ENCODE results near the gene TGFBR3L. TPM values are rescaled to one million over a fixed set of nuclear protein-coding genes. Genes with fewer than 3 reads are reported as not detected.

The TGFBR3L gene
- total RNA-seq, 1 donor from 2014 or later: not detected

DNA sequence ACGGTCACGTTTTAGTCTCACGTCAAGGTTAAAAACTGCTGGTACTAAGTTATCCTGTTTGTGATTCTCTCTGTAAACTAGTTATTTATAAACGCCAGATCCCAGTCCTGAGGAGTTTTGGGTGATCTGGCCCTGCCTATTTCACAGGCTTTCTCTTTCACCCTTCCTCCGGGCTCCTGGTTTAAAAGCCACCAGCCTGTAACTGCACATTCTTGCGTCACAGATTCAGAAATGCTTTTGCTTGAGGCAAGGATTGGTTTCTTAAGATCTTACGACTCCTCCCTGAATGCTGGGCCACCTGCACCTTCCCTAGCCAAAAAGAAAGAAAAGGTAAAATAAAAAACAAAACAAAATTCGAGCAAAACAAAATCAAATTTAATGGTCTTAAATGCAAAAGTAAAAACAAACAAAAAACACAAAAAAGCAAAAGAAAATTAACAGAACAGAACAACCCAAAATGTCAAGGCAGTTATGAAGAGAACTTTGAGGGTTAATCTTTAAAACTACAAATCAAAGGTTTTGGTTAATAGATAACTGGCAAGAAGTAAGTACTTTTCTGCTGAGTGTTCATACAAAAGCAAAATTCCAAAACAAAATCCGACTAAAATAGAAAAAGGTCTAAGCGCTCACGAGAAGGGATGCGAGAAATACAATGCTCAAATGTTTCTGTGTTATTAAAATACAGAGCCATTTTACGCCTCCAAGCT is 47.4 kb downstream of the TGFBR3L start:
- intact Hi-C loops (cut with micrococcal nuclease): no loop called here
- POLR2A ChIA-PET: no interaction called here
- CTCF ChIA-PET: no interaction called here
- DNase-seq (no peak), ATAC-seq (ENCODE audit: low read depth) (no peak)
- H3K9me3 Mint-ChIP-seq: no peaks in the 10 kb centered on the region
- TF ChIP-seq, protein P1, sequence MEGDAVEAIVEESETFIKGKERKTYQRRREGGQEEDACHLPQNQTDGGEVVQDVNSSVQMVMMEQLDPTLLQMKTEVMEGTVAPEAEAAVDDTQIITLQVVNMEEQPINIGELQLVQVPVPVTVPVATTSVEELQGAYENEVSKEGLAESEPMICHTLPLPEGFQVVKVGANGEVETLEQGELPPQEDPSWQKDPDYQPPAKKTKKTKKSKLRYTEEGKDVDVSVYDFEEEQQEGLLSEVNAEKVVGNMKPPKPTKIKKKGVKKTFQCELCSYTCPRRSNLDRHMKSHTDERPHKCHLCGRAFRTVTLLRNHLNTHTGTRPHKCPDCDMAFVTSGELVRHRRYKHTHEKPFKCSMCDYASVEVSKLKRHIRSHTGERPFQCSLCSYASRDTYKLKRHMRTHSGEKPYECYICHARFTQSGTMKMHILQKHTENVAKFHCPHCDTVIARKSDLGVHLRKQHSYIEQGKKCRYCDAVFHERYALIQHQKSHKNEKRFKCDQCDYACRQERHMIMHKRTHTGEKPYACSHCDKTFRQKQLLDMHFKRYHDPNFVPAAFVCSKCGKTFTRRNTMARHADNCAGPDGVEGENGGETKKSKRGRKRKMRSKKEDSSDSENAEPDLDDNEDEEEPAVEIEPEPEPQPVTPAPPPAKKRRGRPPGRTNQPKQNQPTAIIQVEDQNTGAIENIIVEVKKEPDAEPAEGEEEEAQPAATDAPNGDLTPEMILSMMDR (IDR thresholded peaks at IDR 0.05): no peak
- peaks cover 69% of the 10 kb centered on the region for H3K36me3 Mint-ChIP-seq (ENCODE audit: low read depth)
- H3K4me1 Mint-ChIP-seq: no peaks in the 10 kb centered on the region
- H3K4me3 Mint-ChIP-seq: no peak overlapping the region
- no peak overlapping the region for H3K27ac Mint-ChIP-seq
- H3K27me3 Mint-ChIP-seq: no peaks in the 10 kb centered on the region

DNA sequence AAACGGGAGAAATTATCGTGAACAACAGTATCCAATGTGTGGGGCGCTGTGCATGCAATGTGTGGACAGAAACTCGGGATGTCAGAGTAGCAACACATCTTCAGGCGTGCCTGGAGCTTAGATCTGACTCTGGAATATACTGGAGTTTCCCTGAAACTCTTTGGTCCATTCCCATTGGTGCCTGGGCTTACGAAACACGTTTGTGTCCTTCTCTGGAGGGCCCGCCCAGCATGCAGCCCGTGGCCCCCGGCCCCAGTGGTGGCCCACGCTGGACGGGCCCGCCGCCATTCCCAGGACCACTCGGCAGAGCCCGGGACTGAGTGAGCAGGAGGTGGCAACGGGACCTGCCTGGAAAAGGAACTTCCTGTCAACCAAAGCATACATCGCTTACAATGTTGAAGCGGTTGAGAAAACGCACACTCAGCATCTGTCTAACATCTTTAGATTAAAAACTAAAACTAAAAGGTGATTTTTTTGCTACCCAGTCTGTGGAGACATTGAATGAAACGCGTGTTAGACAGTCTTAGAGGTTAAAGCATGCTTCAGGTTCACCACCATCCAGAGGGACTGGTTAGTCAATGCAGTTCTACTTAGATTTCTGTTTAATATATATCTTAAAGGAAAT is 48.1 kb downstream of the TGFBR3L start:
- CTCF ChIA-PET: no interaction called here
- ATAC-seq (ENCODE audit: low read depth) (no peak), DNase-seq (no peak)
- Mint-ChIP-seq H3K4me1 (no peaks in the 10 kb centered on the region), H3K36me3 (ENCODE audit: low read depth) (peaks cover 76% of the 10 kb centered on the region), H3K9me3 (no peaks in the 10 kb centered on the region), H3K27me3 (no peaks in the 10 kb centered on the region), H3K27ac (no peak overlapping the region), H3K4me3 (no peak overlapping the region)
- TF ChIP-seq, protein P1 (IDR thresholded peaks at IDR 0.05): no peak
- intact Hi-C loops (cut with micrococcal nuclease): no loop called here
- POLR2A ChIA-PET: no interaction called here

DNA sequence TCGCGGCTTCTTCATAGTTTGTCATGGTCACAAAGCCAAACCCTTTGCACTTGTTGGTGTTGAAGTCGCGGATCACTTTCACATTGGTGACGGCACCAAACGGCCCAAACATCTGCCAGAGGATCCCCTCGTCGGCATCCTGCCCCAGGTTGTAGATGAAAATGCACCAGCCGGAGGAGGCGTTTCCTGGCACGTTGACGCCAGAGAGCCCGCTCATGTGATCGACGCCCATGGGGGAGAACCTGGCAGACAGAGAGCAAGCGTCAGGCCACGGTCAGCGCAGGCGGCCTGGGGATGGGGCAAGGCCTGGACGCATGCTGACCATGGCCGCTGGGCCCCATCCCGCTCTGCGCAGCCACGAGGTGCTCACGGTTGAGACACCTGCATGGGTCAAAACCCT is 48.9 kb downstream of the TGFBR3L start:
- no peaks in the 10 kb centered on the region for H3K27me3 Mint-ChIP-seq
- CTCF ChIA-PET: no interaction called here
- TF ChIP-seq, protein P1 (IDR thresholded peaks at IDR 0.05): no peak
- ATAC-seq (ENCODE audit: low read depth): no peak
- peaks cover 74% of the 10 kb centered on the region for H3K36me3 Mint-ChIP-seq (ENCODE audit: low read depth)
- H3K27ac Mint-ChIP-seq: no peak overlapping the region
- DNase-seq: no peak
- no peaks in the 10 kb centered on the region for H3K4me1 Mint-ChIP-seq
- POLR2A ChIA-PET: no interaction called here
- H3K4me3 Mint-ChIP-seq: no peak overlapping the region
- H3K9me3 Mint-ChIP-seq: no peaks in the 10 kb centered on the region
- intact Hi-C loops (cut with micrococcal nuclease): no loop called here

DNA sequence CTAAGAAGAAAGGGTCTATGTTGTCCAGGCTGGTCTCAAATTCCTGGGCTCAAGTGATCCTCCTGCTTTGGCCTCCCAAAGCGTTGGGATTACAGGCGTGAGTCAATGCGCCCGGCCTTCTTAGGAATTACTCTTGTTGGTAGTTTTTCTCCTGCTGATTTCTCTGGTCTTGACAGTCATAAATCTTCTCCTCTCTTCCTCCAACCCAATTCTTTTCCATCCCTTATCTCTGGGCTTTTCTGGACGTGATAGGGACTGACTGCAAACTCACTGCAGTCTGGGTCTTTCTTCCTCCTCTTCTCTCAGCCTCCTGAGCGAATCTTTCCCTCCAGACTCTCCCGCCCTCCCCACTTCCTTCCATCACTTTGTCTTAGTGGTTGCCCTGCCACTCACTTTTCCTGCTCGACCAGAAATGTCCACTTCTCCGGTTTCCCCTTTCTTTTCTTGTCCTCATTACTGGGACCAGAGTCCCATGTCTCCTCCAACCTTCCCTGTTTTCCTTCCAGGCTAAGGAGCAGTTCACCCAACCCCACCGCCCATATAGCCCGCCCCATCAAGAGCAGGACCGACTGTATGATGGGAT is 50.7 kb downstream of the TGFBR3L start:
- DNase-seq (no peak), ATAC-seq (ENCODE audit: low read depth) (no peak)
- TF ChIP-seq, protein P1 (IDR thresholded peaks at IDR 0.05): no peak
- Mint-ChIP-seq H3K4me3 (no peak overlapping the region), H3K27me3 (no peaks in the 10 kb centered on the region), H3K36me3 (ENCODE audit: low read depth) (peaks cover 77% of the 10 kb centered on the region), H3K27ac (no peak overlapping the region), H3K9me3 (no peaks in the 10 kb centered on the region), H3K4me1 (no peaks in the 10 kb centered on the region)
- POLR2A ChIA-PET: no interaction called here
- intact Hi-C loops (cut with micrococcal nuclease): no loop called here
- CTCF ChIA-PET: no interaction called here

DNA sequence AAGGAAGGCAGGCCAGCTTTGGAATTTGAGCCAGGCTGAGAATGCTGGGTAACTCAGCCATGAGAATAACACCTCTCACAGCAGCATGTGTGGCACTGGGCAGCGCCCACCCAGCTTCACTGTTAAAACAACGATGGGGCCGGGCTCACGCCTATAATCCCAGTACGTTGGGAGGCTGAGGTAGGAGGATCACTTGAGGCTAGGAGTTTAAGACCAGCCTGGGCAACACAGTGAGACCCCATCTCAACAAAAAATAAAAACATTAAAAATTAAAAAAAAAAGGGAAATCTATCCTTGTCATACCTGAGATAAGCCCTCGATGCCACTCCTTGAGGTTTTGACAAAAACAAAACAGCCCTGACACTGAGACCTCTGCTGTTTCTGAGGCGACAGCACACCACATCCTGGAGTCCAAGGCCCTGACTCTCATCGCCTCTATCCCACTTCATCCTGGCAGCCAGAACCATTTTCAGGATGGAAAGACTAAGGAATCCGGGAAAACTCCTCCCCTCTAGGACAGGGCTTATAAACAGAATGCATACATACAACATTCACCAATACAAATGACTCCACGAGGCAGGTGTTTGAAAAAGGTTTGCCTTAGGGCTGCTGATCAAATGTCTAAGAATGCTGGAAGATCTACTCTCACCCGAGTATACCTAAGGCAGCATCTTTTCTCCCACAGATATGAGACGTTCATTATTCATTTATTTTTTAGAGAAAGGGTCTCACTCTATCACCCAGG is 51.5 kb downstream of the TGFBR3L start:
- intact Hi-C loops (cut with micrococcal nuclease): no loop called here
- TF ChIP-seq, protein P1 (IDR thresholded peaks at IDR 0.05): no peak
- Mint-ChIP-seq H3K36me3 (ENCODE audit: low read depth) (peaks cover 81% of the 10 kb centered on the region), H3K27ac (no peak overlapping the region), H3K4me1 (peaks cover 1% of the 10 kb centered on the region), H3K9me3 (no peaks in the 10 kb centered on the region), H3K27me3 (no peaks in the 10 kb centered on the region), H3K4me3 (no peak overlapping the region)
- ChIA-PET POLR2A (no interaction called here), CTCF (interaction anchor here (1.0 kb wide), 1 partner anchor 22 kb away, joined by 3 read pairs; no protein-coding TSS in a partner anchor)
- no peak for ATAC-seq (ENCODE audit: low read depth)
- DNase-seq: no peak
